Astrocyte of the spinal cord (primary cell): Measurements from ENCODE around the gene CTSA.
"Not testable (repeated sequence)": the region's sequence is repeated elsewhere in the genome, so short reads cannot be mapped to it uniquely, and the experiment has no call there.

ENCODE experiments used
- DNase-seq: peaks from one replicate; pipeline ENCODE4 v3.0.0; 2011; ENCODE audit warnings: low read depth, low spot score
- H3K4me3 ChIP-seq: 2 replicates; pipeline ENCODE4 v1.5.1; 2011; ENCODE audit warnings: low read depth, mild to moderate bottlenecking, low read length, moderate library complexity
- CTCF ChIP-seq: IDR thresholded peaks from 2 replicates; pipeline ENCODE4 v1.5.1; 2012; ENCODE audit warnings: low read depth, mild to moderate bottlenecking, low read length, inconsistent platforms
- in situ Hi-C: cut with HindIII; loops from 2 replicates; pipeline ENCODE4 v1.10.0; 2017; ENCODE audit warnings: low sequenced_read_pairs

CTSA gene

GRCh38 chr20:45896641-45897161 lies 5.6 kb downstream of the CTSA start:
- DNase-seq: no peak
- in situ Hi-C loops: no loop called here
- no peak for TF ChIP-seq CTCF
- no peak overlapping the region for H3K4me3 ChIP-seq

- H3K4me3 ChIP-seq: no peak overlapping the region
- no peak for TF ChIP-seq CTCF
- no peak for DNase-seq
- in situ Hi-C loops: no loop called here
Measured at GRCh38 chr20:45897289-45897688, 6.2 kb downstream of the CTSA start.

- in situ Hi-C loops: no loop called here
- no peak overlapping the region for H3K4me3 ChIP-seq
- no peak for TF ChIP-seq CTCF
- no peak for DNase-seq
Measured at GRCh38 chr20:45897692-45898091, 6.6 kb downstream of the CTSA start.

GRCh38 chr20:45898285-45898684 lies 7.2 kb downstream of the CTSA start:
- in situ Hi-C loops: no loop called here
- H3K4me3 ChIP-seq: no peak overlapping the region
- DNase-seq: no peak
- no peak for TF ChIP-seq CTCF

GRCh38 chr20:45899046-45899835 lies 8.1 kb downstream of the CTSA start:
- in situ Hi-C loops: no loop called here
- H3K4me3 ChIP-seq: no peak overlapping the region
- no peak for DNase-seq
- TF ChIP-seq CTCF: no peak

GRCh38 chr20:45901332-45901731 lies 10.2 kb downstream of the CTSA start:
- in situ Hi-C loops, DNase-seq, H3K4me3 ChIP-seq: not testable (repeated sequence)

GRCh38 chr20:45902199-45902701 lies 11.1 kb downstream of the CTSA start:
- in situ Hi-C loops: no loop called here
- no peak for TF ChIP-seq CTCF
- no peak overlapping the region for H3K4me3 ChIP-seq
- no peak for DNase-seq
